ENCODE results near the gene MYO15B.

- TF ChIP-seq CTCF (IDR thresholded peaks at IDR 0.05 in 8 of 11, conservative IDR thresholded peaks at IDR 0.05 in 3 of 11) (no peak), POLR2AphosphoS5 (IDR thresholded peaks at IDR 0.05) (peak in 2 of 3 donors; percentile 31 to 49), POLR2A (IDR thresholded peaks at IDR 0.05) (no peak)
Measured at GRCh38 chr17:75592348-75593020, 4.9 kb downstream of the MYO15B start.

Measured in spleen (tissue), 7 donors.